Measurements from ENCODE around the gene SYN1.

Gene SYN1

DNA sequence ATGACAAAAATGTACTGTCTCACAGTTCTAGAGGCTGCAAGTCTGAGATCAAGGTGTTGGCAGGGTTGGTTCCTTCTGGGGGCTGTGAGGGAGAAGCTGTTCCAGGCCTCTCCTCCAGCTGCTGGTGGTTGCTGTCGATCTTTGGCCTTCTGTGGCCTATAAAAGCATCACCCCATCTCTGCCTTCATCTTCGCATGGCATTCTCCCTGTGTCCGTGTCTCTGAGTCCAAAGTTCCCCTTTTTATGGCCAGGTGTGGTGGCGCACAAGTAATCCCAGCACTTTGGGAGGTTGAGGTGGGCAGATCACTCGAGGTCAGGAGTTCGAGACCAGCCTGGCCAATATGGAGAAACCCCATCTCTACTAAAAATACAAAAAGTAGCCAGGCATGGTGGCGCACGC, 90.1 kb downstream of the SYN1 start:
- no peak for DNase-seq (ENCODE audit: low read depth in 2 of 2)

DNA sequence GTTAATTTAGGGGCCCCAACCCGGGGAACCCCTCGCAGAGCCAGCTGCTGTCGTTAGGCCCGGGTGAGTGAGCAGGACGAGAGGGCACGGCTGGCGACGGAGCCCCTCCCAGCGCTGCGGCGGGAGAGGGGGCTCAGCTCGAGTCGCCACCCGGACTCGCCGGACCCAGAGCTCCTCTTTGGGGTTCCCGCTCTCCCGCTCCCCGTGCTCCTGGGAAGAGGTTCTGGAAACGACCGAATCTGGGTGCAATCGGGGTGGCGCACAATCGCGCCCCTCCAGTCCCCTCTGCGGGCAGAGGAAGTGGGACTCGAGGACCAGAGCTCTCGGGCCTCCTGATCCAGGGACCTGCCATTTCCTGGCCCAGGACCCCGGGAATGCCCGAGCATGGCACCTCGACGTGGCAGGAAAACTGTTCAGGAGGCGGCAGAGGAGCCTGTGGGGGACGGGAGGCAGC, 95.9 kb downstream of the SYN1 start:
- no peak for DNase-seq (ENCODE audit: low read depth in 2 of 2)

DNA sequence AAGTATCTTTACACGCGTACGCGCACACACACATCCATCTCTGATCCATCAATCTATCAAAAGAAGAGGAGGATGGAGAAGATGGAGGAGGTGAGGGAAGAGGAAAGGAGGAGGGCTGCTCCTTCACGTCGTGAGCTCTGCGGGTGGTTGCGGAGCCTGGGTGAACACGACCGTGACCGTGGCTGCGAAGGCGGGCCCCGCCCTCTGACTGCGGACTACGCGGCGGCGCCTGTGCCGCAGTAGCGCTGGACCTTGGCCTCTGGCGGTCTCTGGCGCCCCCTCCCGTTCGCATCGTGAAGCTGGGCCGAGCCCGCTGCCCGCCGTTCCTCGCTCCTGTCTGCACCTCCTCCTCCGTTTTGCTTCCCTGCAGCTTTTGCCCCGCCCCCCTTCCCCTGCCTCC, 96.4 kb downstream of the SYN1 start:
- peak; percentile 72 to 74 for DNase-seq (ENCODE audit: low read depth in 2 of 2)

Data from stimulated activated CD8-positive, alpha-beta memory T cell treated with anti-CD3 and anti-CD28 coated beads, Interleukin-2, amount 100 ng/mL, for 48 hours (primary cell).